ENCODE results near the gene MED9.

Gene MED9

DNA sequence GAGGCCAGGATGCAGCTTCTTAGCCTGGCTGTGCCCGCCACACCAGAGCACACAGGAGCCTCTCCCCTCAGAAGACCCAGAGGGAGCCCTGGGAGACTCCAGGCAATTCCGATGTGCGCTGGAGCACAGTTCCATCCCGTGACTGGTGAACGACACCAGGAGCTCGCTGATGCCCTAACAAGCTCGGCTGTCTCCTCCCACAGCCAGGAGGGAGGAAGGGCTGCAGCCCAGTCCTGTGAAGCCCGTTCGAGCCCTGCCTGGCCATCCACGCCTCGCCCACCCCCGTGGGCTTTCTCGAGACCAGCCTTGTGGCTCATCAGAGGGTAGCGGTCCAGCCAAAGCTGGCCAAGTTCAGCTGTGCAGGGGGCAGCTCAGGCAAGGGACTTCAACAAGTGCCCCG lies 41.2 kb downstream of the MED9 start:
- DNase-seq = no peak

DNA sequence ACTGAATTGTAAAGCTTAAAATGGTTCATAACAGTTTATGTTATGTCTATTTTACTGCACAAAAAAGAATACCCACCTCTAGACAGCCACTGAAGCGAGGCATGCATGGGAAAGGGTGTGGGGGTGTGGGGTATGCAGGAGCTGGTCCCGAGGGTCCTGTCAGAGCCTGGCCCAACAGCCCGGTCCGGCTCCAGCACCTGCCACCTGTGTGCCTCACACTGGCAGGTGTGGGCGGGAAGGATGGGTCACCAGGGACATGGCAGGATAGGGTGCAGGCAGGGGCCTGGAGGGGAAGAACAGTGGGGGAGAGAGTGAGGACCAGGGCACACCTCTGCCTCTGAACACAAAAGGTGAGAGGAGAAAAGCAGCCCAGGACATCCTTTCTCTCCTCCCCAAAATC lies 42.2 kb downstream of the MED9 start:
- no peak for DNase-seq

DNA sequence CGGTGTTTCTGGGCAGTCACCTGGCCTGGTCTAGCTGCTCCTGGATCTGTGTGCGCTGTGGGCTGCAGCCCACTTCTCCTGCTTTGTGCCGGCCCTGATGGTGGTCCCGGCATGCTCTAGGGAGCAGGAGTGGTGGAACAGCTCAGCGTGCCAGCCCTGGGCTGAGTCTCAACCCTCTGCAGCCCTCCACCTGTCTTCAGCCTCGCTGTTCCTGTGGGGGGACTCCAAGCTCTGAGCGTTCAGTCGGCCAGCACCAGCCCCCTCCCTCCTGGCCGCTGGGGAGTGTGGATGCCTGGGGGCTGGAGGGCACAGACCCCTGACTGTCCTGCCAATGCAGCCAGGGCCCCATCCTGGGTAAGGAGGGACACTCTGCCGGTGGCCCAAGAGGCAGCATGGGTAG lies 43.1 kb downstream of the MED9 start:
- DNase-seq = no peak

DNA sequence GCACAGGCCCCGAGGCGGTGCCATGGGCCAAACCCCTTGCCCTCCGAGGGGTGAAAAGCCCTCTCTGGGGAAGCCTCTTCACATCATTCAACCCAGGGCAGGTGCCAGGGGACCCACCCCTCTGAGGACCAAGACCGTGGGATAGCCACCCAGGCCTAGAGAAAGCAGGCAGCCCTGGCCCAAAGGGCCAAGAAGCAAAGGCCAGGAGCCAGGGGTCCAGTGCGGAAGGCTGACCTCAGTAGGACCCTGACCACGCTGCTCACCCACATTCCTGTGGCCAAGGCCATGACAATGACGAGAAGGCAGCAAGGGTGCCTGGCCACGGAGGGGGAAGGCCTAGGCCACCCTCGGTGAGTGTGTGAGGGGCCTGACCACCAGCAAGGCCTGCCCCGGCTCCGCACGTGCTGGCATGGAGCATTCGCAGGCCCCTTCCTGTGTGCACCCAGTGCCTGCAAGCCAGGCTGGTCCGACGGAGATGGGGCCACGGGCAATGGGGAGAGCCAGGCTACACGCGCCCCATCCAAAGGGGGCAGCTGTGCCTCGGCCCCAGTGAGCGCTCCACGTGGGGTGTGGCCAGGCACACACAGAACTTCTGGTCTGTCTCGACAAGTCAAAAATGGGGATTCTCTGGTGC lies 43.9 kb downstream of the MED9 start:
- no peak for DNase-seq

DNA sequence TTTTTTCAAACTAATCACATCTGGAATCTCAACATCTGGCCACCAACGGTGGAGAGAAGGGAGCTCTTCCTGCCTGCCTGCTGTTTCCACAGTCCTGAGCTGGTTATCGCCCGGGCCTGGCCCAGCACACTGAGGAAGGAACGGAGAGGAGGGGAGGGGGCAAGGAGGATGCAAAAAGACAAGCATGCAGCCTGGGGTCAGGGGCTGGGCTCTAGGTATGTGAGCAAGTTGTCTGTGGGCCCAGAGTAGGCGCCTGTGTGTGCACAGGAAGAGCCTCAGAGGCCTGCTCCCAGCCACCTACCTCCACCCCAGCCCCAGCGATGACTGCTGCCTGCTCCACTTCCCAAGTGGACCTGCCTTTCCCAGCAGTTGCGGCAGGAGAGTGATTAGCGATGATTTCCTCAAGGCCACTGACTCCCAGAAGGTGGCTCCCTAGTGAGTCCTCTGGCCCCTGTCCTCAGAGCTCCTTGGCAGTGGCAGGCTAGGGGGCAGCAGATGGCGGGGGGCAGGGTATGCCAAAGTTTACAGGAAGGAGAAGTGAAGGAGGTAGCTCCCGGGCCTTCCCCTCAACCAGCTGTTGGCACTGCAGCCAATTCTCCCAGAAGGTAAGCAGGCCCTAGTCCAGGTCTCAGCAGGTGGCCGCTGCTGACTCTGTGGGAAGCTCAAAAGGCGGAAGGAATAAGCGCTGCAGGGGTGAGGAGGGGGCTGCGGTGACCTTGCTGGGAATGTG lies 46.4 kb downstream of the MED9 start:
- DNase-seq = no peak

DNA sequence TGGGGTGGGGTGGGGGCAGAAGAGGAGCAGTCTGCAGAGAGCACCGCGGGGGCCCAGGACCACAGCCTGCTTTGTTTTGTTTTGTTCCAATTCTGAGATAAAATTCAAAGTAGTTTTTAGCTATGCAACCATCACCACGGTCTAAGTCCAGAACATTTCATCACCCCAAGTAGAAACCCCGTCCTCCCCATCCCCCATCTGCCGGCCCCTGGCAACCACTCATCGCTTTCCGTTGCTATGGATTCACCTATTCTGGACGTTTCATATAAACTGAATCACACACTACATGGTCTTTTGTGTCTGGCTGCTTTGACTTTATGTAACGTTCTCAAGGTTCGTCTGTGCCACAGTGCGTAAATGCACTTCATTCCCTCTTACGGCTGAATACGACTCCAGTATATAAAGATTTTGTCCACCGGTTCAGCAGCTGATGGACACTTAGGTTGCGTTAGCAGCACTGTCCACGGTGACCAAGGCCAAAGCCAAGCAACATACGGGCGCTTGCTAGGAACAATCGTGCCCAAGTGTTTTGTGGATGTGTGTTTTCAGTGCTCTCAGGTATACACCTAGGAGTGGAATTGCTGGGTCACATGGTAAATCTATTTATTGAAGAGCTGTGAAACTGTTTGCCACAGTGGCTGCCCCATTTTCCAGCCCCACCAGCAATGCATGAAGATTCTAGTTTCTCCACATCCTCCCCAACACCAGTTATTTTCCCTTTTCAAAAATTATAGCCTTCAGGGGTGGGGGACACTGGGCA lies 47.1 kb downstream of the MED9 start:
- no peak for DNase-seq

DNA sequence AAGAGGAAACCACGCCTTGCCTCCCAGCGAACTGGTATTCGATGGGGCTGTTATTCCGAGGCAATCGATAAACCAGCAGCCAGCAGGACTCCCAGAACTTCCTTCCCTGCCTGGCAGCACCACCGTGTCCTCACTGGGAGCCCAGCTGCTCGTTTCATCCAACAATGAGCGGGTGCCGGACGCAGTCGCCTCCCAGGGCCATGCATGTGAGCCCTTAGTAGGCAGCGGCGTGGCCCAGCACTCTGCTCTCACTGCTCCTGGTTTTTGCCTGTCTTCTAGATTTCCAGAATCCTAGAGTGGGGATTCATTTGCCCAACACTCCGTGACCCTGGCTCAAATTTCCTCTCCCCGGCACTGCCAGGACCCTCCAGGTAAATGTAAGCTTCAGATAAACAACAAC lies 48.5 kb downstream of the MED9 start:
- DNase-seq = no peak

DNA sequence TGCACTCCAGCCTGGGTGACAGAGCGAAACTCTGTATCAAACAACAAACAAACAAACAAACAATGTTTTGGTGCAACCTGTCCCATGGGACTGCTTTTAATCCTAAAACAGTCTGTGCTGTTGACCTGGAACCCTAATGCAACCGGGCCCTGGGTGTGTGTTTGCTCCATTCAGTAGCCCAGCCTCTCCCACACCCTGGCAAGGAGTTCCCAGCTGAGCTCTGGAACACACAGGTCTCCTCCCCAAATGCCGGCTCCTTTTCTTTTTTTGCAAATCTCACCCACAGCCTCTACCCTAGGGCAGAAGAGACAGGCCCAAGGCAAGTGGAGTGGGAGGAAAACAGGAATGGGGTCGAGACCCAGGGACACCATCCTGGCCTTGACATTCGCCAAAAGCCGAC lies 49.2 kb downstream of the MED9 start:
- DNase-seq = no peak

DNA sequence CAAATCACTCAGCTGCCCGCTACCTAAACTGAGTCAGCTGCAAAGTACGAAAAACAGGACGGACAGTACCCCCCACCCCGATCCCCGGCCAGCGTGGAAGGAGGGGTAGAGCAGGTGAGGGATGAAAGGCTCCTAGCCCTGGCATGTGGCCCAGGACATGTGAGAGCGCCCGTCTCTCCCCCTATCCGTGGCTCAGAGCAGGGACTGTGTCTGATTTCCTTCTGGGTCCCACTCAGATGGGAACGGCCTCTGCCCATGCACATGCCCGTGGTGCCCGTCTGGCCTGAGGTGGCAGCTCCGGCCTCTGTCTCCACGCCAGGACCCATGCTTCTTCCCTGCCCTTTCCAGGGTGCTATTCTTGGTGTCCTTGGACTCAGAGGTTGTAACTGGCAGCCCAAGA lies 49.6 kb downstream of the MED9 start:
- DNase-seq = no peak

DNA sequence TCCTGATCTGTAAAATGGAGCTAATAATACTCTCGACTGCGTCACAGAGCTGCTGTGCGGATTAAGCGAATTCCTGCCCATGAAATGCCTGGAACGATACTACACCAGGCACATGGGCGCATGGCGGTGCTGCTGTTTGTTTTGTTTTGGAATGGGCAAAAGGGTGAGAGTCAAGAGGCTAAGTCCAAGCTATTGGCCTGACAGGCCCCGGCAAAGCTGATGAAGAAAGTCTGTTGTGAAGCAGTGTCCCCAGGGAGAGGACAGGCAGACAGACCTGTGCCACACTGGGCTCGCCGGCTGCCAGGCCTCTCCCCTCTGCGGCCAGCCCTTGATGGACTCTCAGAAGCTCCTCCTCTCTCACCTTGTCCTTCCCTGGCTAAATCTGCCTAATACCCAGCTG lies 50.7 kb downstream of the MED9 start:
- no peak for DNase-seq

DNA sequence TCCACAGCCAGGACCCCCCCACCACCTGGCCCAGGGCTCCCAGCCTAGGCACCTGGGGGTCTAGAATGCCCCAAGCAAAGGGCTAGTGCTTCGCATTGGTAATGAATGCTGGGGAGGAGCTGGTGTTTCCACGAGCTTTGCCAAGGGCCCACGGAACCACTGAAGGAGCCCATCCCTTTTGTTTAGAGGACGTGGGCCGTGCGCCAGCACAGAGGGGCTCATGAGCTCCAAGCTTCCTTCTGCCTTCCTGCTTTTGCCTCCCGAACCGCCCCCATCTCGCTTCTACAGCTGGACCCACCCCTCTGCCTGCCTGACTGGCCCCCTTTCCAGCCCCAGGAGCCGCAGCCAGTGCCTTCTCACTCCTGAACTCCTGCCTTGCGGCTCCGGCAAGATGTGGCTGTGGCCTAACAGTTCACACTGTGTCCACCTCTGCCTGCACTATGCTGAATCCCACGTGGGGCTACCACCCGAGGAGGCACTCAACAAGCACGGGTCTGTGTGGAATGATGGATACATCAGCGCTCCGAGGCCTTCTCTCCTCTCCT lies 51.2 kb downstream of the MED9 start:
- DNase-seq = no peak

DNA sequence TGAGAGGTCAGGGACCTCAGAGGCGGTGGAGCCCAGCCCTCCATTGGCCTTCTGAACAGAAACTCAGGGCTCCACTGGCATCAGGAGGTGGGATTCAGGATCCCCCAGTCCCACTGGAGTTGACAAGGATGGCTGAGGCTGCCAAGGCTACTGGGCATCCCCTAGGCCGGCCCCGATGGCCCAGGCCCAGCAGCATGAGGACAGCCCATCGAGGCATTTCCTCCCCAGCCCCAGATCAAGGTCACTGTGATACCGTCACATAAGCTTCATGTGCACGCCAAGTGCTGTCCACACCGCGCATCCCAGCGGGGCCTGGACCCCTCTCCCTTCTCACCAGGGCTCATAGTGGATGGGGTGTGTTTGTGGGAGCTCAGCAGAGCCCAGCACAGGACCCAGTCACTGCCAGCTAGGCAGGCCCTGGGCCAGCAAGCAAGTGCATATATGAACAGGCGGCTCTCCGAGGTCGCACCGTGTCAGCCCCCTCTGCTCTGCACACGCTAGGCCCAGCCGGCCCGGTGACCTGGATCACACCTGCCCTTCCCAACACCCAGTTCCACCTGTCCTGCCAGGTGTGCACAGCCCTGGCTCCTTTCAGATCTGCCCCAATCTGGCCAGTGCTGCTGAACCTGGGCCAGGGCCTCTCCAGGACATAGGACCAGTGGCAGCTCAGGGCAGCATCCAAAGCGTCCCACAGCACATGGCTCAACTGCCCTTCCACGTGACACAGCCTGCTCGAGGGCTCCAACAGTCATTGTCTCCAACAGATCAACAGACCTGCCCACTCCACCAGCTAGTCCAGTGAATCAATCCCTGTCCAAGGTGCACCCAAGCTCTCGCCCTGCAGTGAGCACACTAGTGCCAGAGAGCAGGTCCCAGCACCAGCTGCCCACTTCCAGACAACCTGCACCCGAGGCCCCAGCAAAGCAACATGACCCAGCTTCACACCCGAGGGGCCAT lies 52.2 kb downstream of the MED9 start:
- no peak for DNase-seq

DNA sequence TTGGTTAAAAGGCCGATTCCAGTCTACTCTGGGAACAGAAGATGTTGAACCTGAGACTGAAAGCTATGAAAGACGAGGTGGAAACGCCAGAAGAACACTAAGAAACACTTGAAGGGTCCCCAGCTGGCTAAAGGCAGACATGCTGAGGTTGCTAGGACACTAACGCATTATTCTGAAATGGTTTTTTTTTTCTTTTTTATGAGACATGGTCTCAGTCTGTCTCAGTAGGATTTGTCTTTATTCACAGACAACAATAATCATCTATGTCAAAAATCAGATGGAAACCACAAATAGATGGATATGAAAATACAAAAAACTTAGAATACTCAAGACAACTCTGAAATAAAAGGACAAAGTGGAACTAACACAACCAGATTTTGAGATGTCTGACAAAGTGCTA lies 54.4 kb downstream of the MED9 start:
- DNase-seq = no peak

DNA sequence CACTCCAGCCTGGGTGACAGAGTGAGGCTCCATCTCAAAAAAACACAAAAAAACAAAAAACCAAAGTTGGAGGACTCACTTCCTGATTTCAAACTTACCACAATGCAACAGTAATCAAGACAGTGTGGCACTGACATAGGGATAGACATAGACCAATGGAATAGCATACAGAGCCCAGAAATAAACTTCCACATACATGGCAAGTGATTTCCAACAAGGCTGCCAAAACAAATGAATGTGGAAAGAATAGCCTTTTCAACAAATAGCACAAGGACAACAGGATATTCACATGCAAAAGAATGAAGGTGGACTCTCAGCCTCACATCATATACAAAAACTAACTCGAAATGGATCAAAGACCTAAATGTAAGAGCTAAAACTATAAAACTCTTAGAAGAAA lies 56.2 kb downstream of the MED9 start:
- no peak for DNase-seq

DNA sequence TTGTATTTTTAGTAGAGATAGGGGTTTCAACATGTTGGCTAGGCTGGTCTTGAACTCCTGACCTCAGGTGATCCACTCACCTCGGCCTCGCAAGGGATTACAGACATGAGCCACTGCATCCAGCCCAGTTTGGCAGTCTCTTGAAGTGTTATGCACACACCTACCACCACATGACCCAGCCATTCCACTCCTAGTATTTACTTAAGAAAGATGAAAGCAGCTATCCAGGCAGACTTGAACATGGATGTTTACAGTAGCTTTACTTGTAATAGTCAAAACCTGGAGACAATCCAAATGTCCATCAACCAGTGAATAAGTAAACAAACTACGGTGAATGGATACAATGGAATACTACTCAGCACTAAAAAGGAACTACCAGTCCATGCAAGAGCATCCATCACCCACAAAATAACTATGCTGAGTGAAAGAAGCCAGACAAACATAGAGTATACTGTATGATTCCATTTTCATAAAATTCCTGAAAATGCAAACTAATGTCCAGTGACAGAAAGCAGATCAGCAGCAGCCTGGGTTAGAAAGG lies 57.2 kb downstream of the MED9 start:
- DNase-seq = no peak

DNA sequence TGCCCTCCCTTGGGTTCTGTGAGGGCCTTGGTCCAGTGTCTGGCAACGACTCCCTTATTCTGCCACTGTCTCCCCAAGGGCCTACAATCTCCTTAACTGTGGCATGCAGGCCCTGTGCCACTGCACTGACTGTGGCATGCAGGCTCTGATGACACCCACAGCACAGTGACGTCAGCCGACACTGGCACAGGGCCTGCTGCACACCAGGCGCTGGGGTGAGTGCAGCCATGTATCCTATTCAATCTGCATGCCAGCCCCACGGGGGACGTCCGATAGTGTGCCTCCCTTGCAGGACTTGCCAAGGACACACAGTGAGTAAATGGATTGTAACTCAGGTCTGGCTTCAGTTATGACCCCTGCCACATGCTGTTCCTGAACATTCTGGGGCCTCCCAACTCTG lies 59.2 kb downstream of the MED9 start:
- no peak for DNase-seq

DNA sequence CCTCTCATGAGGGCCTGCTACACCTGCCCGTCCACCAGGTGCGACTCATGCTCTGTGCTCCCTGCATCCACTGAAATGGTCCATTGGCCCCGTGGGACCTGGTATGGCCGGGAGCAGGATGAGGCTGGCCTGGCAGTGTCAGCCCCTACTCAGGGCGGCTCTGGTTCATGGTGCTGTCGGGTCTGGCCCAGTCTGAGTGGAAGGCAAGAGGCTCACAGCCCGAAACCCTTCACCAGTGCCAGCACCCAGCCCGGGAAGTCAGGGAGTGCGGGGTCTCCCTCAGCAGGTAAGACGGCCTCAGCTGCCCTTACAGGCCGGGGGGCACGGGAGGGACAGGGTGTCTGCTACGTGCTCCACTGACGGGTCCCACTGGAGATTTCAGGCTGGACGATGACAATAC lies 59.9 kb downstream of the MED9 start:
- DNase-seq = no peak

DNA sequence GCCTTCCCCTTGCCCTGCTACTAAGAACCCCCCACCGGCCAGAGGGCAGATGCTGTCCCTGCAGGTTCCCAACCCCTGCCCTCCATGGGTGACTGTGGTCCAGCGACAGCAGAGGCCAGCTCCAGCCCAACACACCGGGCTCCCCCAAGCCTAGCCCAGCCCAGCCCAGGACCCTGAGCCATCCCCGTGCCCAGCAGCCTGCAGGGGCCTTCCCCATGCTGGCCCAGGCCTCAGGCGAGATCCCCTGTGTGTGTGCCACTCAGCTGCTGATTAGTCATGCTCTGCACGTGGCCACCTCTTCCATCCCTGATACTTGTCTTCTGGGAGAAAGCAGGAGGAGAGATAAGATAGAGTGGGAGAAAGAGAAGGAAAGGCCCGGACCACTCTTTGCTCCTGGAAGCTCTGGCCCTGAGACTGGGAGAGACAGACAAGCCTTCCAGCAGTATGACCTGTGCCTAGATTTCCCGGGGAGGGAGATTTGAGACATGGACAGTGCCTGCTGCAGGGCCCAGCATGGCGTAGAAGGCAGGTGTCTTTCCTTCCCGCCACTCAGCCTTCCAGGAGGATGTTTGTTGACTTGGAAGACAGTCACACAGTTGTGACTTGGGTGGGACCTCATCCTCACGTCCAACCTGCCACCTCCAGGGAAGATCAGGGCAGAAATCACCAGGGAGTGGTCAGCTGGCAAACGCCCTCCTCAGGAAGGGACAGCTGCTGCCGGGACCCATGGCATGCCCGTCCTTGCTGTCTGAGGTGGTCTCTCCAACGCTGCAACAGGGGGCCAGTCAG lies 60.7 kb downstream of the MED9 start:
- DNase-seq = no peak

DNA sequence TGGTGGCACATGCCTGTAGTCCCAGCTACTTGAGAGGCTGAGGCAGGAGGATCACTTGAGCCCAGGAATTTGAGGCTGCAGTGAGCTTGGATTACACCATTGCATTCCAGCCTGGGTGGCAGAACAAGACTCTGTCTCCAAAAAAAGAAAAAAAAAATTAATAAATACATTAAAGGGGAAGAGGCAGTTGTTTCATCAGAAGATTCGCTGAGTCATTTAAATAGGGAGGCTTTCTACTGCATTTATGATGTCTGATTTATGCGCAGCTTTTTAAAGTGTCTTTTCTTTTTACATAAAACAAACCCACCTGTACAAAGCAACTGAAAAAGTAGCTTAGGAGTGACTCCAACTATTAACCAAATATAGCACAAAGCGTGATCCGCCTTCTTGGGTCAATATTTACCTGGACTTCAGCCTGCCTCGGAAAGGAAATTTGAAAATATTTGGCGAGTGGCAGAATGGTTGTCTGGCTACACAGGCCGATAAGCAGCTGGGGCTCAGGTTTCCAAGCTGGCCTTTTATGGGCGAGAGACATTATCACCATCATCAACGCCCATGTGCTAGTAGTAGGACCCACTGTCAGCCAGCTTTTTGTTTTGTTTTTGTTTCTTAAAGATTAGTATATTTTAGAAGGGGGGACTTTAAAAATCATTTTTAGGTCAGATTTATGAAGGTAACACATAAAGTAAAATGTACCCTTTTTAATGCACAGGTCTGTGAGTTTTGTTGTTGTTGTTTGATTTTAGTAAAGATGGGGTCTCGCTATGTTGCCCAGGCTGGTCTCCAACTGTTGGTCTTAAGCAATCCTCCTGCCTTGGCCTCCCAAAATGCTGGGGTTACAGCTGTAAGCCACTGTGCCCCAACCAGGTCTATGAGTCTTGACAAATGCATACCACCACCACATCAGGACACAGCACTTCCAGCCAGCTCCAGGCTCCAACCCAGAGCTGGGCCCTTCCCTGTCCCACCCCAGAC lies 61.9 kb downstream of the MED9 start:
- no peak for DNase-seq

DNA sequence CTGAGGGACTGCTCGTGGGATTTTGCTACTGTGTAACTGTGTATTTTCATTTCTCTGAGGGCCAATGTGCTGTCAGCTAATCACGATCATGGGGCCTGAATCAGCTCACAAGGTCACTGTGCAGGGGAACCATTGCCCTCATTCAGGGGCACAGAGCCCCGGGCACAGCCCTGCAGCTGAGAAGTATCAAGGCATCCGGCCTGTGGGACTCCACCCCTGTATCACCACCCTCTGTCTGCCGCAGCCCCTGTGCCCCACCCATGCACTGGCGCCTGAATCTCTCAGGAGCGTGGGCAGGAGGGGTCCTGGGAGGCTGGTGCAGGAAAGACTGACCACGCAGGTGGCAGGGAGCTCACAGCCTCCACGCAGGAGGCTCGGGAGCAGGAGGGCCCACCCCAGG lies 62.8 kb downstream of the MED9 start:
- no peak for DNase-seq

All from effector CD8-positive, alpha-beta T cell (primary cell).